ENCODE data around the gene BCAS4. TPM values are rescaled to one million over a fixed set of nuclear protein-coding genes. Genes with fewer than 3 reads are reported as not detected.

Gene BCAS4
- total RNA-seq, 2 donors from 2014 or later: 9.5 to 25.2 TPM

- whole genome bisulfite sequencing, 2 experiments (ENCODE audit: insufficient coverage in 1 of 2, insufficient read length in 1 of 2): 78 to 79% methylated on average over 7 to 16 of the region's 16 CpGs
- no peaks in the 10 kb centered on the region for H3K27me3 Mint-ChIP-seq (ENCODE audit: insufficient read depth)
- no peak overlapping the region for H3K9ac ChIP-seq (ENCODE audit: extremely low read depth, low read length, poor library complexity, severe bottlenecking)
- H3K27ac ChIP-seq (ENCODE audit: low read depth, low read length): no peak overlapping the region
- H3K4me3 Mint-ChIP-seq: no peak overlapping the region
- no peaks in the 10 kb centered on the region for H3K9me3 ChIP-seq (ENCODE audit: control insufficient read depth, low read length)
- H3K4me1 ChIP-seq (ENCODE audit: control insufficient read depth, insufficient read depth, low read length): no peaks in the 10 kb centered on the region
- no peaks in the 10 kb centered on the region for H3K9me3 Mint-ChIP-seq
- no peaks in the 10 kb centered on the region for H3K27me3 ChIP-seq (ENCODE audit: control insufficient read depth, insufficient read depth, low read length, poor library complexity, severe bottlenecking)
- H3K4me3 ChIP-seq (ENCODE audit: low read length): no peak overlapping the region
- H3K36me3 Mint-ChIP-seq (ENCODE audit: low read depth): peaks cover 3% of the 10 kb centered on the region
- H3K27ac Mint-ChIP-seq: no peak overlapping the region
- H3K36me3 ChIP-seq (ENCODE audit: control insufficient read depth, insufficient read depth, low read length): no peaks in the 10 kb centered on the region
- peaks cover 13% of the 10 kb centered on the region for H3K4me1 Mint-ChIP-seq
- no peak for TF ChIP-seq CTCF (conservative IDR thresholded peaks at IDR 0.05)
- no peak for DNase-seq
Measured at GRCh38 chr20:50820515-50821256, 25.8 kb downstream of the BCAS4 start.

GRCh38 chr20:50821257-50821921 is 26.5 kb downstream of the BCAS4 start:
- no peaks in the 10 kb centered on the region for H3K27me3 Mint-ChIP-seq (ENCODE audit: insufficient read depth)
- WGBS, 2 experiments (ENCODE audit: insufficient coverage in 1 of 2, insufficient read length in 1 of 2): 90 to 91% methylated on average over 8 of the region's 8 CpGs
- H3K9me3 Mint-ChIP-seq: no peaks in the 10 kb centered on the region

GRCh38 chr20:50821994-50822393 is 27.1 kb downstream of the BCAS4 start:
- no peak overlapping the region for H3K27ac Mint-ChIP-seq
- Histone ChIP-seq H3K27ac (ENCODE audit: low read depth, low read length) (no peak overlapping the region), H3K36me3 (ENCODE audit: control insufficient read depth, insufficient read depth, low read length) (no peaks in the 10 kb centered on the region), H3K4me1 (ENCODE audit: control insufficient read depth, insufficient read depth, low read length) (no peaks in the 10 kb centered on the region), H3K4me3 (ENCODE audit: low read length) (no peak overlapping the region), H3K9ac (ENCODE audit: extremely low read depth, low read length, poor library complexity, severe bottlenecking) (no peak overlapping the region), H3K27me3 (ENCODE audit: control insufficient read depth, insufficient read depth, low read length, poor library complexity, severe bottlenecking) (no peaks in the 10 kb centered on the region), H3K9me3 (ENCODE audit: control insufficient read depth, low read length) (no peaks in the 10 kb centered on the region)
- DNase-seq: no peak
- no peaks in the 10 kb centered on the region for H3K27me3 Mint-ChIP-seq (ENCODE audit: insufficient read depth)
- H3K4me1 Mint-ChIP-seq: peaks cover 11% of the 10 kb centered on the region
- 92 to 93% methylated on average over 3 to 7 of the region's 7 CpGs for WGBS, 2 experiments (ENCODE audit: insufficient coverage in 1 of 2, insufficient read length in 1 of 2)
- TF ChIP-seq CTCF (conservative IDR thresholded peaks at IDR 0.05): no peak
- peaks cover 3% of the 10 kb centered on the region for H3K36me3 Mint-ChIP-seq (ENCODE audit: low read depth)
- no peaks in the 10 kb centered on the region for H3K9me3 Mint-ChIP-seq
- no peak overlapping the region for H3K4me3 Mint-ChIP-seq

More at GRCh38 chr20:50821257-50821921, 26.5 kb downstream of the BCAS4 start:
- H3K4me3 ChIP-seq (ENCODE audit: low read length): no peak overlapping the region
- H3K27ac Mint-ChIP-seq: no peak overlapping the region
- H3K27me3 ChIP-seq (ENCODE audit: control insufficient read depth, insufficient read depth, low read length, poor library complexity, severe bottlenecking): no peaks in the 10 kb centered on the region
- H3K36me3 ChIP-seq (ENCODE audit: control insufficient read depth, insufficient read depth, low read length): no peaks in the 10 kb centered on the region
- H3K4me1 ChIP-seq (ENCODE audit: control insufficient read depth, insufficient read depth, low read length): no peaks in the 10 kb centered on the region
- DNase-seq: no peak
- no peak for TF ChIP-seq CTCF (conservative IDR thresholded peaks at IDR 0.05)
- peaks cover 11% of the 10 kb centered on the region for H3K4me1 Mint-ChIP-seq
- H3K27ac ChIP-seq (ENCODE audit: low read depth, low read length): no peak overlapping the region
- no peaks in the 10 kb centered on the region for H3K9me3 ChIP-seq (ENCODE audit: control insufficient read depth, low read length)
- no peak overlapping the region for H3K4me3 Mint-ChIP-seq
- H3K36me3 Mint-ChIP-seq (ENCODE audit: low read depth): peaks cover 3% of the 10 kb centered on the region
- H3K9ac ChIP-seq (ENCODE audit: extremely low read depth, low read length, poor library complexity, severe bottlenecking): no peak overlapping the region

Measured in endodermal cell (in vitro differentiated cells).